ENCODE measurements around the gene CYTH3. TPM values are rescaled to one million over a fixed set of nuclear protein-coding genes. Genes with fewer than 3 reads are reported as not detected.
A peak's percentile ranks its signal among the peaks of the same experiment; 100 is the strongest.

CYTH3 gene
- total and polyA plus RNA-seq, 9 of the 15 experiments (the other 6 are each of a cell fraction or from before 2014, with no cell fraction given), result 0.25 to 15.2 (median 11.4) TPM

DNA sequence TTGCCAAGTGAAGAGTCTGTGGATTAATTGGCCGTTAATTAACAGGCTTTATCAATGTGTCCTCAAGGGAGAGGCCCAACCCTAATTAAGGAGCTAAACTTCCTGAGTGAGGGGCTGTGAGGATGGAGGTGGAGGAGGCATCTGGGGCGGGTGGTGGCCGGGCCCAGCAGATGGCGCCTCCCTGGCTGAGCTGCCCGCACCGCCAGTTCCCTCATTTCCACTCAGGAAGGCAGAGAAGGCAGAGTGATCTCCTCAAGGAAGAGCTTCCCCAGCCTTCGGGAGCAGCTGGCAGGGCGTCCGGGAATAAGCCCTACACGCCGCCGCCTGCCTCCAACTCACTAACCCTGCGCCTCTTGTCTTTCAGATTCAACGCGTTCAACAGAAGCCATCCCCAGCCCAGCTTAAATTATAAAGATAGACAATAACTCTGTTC, 112.2 kb downstream of the CYTH3 start (continued):
- TF ChIP-seq FOXA3 (CRISPR knock-in tag; conservative IDR thresholded peaks at IDR 0.05 in 1 of 2, IDR thresholded peaks at IDR 0.05 in 1 of 2) (no peak), KAT8 (IDR thresholded peaks at IDR 0.05; ENCODE audit: low read depth) (no peak)
- TF ChIP-seq, protein P1, sequence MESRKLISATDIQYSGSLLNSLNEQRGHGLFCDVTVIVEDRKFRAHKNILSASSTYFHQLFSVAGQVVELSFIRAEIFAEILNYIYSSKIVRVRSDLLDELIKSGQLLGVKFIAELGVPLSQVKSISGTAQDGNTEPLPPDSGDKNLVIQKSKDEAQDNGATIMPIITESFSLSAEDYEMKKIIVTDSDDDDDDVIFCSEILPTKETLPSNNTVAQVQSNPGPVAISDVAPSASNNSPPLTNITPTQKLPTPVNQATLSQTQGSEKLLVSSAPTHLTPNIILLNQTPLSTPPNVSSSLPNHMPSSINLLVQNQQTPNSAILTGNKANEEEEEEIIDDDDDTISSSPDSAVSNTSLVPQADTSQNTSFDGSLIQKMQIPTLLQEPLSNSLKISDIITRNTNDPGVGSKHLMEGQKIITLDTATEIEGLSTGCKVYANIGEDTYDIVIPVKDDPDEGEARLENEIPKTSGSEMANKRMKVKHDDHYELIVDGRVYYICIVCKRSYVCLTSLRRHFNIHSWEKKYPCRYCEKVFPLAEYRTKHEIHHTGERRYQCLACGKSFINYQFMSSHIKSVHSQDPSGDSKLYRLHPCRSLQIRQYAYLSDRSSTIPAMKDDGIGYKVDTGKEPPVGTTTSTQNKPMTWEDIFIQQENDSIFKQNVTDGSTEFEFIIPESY (CRISPR knock-in tag; IDR thresholded peaks at IDR 0.05), result peak; percentile 92
- TF ChIP-seq, protein P2, sequence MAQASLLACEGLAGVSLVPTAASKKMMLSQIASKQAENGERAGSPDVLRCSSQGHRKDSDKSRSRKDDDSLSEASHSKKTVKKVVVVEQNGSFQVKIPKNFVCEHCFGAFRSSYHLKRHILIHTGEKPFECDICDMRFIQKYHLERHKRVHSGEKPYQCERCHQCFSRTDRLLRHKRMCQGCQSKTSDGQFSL (CRISPR knock-in tag; IDR thresholded peaks at IDR 0.05), result no peak
- TF ChIP-seq, protein P2 (tag; IDR thresholded peaks at IDR 0.05), result no peak

DNA sequence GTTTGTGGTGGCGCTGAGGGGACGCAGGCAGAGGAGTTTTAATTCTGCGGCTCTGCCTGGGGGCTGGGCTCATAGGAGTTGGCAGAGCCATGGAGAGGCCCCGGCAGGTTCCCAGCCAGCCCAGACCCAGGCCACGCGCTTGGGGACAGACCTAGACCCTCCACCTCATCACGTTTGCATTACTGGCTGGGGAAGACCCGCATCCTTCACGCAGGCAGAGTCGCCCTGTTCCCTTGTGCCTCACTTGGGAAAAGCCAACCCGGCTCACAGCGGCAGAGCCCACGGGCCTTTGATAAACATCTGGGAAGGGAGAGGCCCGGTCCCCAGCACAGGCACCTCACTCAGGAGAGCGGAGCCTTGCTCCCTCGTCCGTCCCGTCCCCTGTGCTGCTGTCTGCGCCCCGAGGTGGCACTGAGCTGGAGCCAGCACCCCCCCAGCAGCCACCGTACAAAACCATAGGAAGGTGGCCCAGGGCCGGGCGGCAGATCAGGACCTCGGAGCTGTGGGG, 112.8 kb downstream of the CYTH3 start:
- H3K9me1 ChIP-seq (ENCODE audit: control insufficient read depth, insufficient read depth, low read length), result no peaks in the 10 kb centered on the region
- ChIA-PET POLR2A (interaction anchor here (0.6 to 1.1 kb wide), 3 partner anchors 15 to 271 kb away, joined by 3 to 4 read pairs (median 4); no protein-coding TSS in a partner anchor), CTCF (ENCODE audit: low intra/inter-chr PET ratio) (interaction anchor here (1.4 kb wide), 1 partner anchor 163 kb away, joined by 11 read pairs; no protein-coding TSS in a partner anchor)
- no peaks in the 10 kb centered on the region for H3K9me3 ChIP-seq (replicated peaks; ENCODE audit: control insufficient read depth, insufficient read depth, low read depth, low read length)
- no TSS peak for BruUV-seq (replicated peaks)
- no peak overlapping the region for H3K27ac ChIP-seq (ENCODE audit: extremely low read depth, low read depth, low read length)
- H3K4me3 ChIP-seq, result no peak overlapping the region
- H2AFZ ChIP-seq (ENCODE audit: low read depth, low read length), result no peak overlapping the region
- intact Hi-C loops (cut with micrococcal nuclease) (loop anchor here (1.0 kb wide), 1 partner anchor 164 kb away; no protein-coding TSS in a partner anchor), in situ Hi-C loops (cut with MboI) (no loop called here)
- FAIRE-seq (no peak), ATAC-seq (no peak), DNase-seq (ENCODE audit: extremely low read depth in 1 of 4, low spot score in 3 of 4) (no peak)
- peaks cover 0 to 4% of the 10 kb centered on the region in 2 experiments; a peak in 1 of 5 replicates for H3K4me1 ChIP-seq (replicated peaks in 1 of 2; ENCODE audit: control insufficient read depth in 2 of 2, insufficient read depth in 2 of 2, low read length in 2 of 2)
- peaks cover 93% of the 10 kb centered on the region for H3K36me3 ChIP-seq (ENCODE audit: control insufficient read depth, insufficient read depth, low read length)
- 0 out of 2 replicates have a peak, but pooled peaks cover 8% of the 10 kb centered on the region for H4K20me1 ChIP-seq (replicated peaks; ENCODE audit: control insufficient read depth, insufficient read depth, low read length)
- 92% methylated on average over 24 of the region's 24 CpGs for WGBS (ENCODE audit: insufficient coverage, low coverage, missing lambda C conversion rate)
- 0 out of 4 replicates have a peak overlapping the region, but pooled peaks of 1 of the 2 experiments have one; percentile 46 for H3K9ac ChIP-seq (ENCODE audit: insufficient read depth in 1 of 2, low read depth in 2 of 2, low read length in 2 of 2)
- H3K79me2 ChIP-seq (ENCODE audit: control insufficient read depth, insufficient read depth, low read length), result no peaks in the 10 kb centered on the region
- TF ChIP-seq POLR2G (IDR thresholded peaks at IDR 0.05; ENCODE audit: low read depth, low read length), result 0 out of 2 replicates have a peak, but pooled peaks have one; percentile 39
- peak; percentile 58 for TF ChIP-seq RBM22 (IDR thresholded peaks at IDR 0.05; ENCODE audit: low read depth, low read length, poor library complexity, severe bottlenecking)
- no peak for TF ChIP-seq SMARCA5 (IDR thresholded peaks at IDR 0.05)
- H3K4me2 ChIP-seq (ENCODE audit: insufficient read depth, low read length), result no peak overlapping the region
- no peaks in the 10 kb centered on the region for H3K27me3 ChIP-seq (ENCODE audit: control insufficient read depth in 2 of 2, insufficient read depth in 2 of 2, low read length in 2 of 2)

All from K562 (cell line).